H1 (cell line): ENCODE measurements around the gene ANXA1. TPM values are rescaled to one million over a fixed set of nuclear protein-coding genes. Genes with fewer than 3 reads are reported as not detected.

Source experiments
- CTCF ChIA-PET: fragments of 300-600 bp; sonication (Branson Sonifier 250); formaldehyde crosslinking; loops from one replicate; lab custom pipeline; 2021; ENCODE audit not compliant: partially characterized antibody; lab: Charles Lee
- POLR2A ChIA-PET: fragments of 300-600 bp; sonication (Branson Sonifier 250); formaldehyde crosslinking; loops from one replicate; lab custom pipeline; 2021; ENCODE audit warnings: inconsistent platforms; ENCODE audit not compliant: partially characterized antibody; lab: Charles Lee
- DNase-seq, 2 experiments: peaks; one replicate each; pipeline versions ENCODE4 v3.0.0 to v3.0.0-alpha.2; 2010 to 2022; ENCODE audit warnings: low spot score in 2 of 2, low read depth in 1 of 2, mixed read lengths in 1 of 2
- FAIRE-seq: peaks from 2 replicates; lab custom pipeline; 2011; peaks lifted over from hg19 to GRCh38; lab: Jason Lieb, UNC
- H2AFZ ChIP-seq: 2 replicates; pipeline ENCODE4 v1.8.1; 2012; ENCODE audit warnings: low read length, inconsistent platforms
- H2AK5ac ChIP-seq: 2 replicates; pipeline ENCODE4 v1.6.1; 2013; ENCODE audit warnings: low read depth, low read length
- H2BK120ac ChIP-seq: replicated peaks from 2 replicates; pipeline ENCODE3; 2013; ENCODE audit warnings: low read depth, low read length, inconsistent platforms
- H2BK12ac ChIP-seq: 2 replicates; pipeline ENCODE4 v1.6.1; 2013; ENCODE audit warnings: low read depth, low read length
- H2BK15ac ChIP-seq: 2 replicates; pipeline ENCODE4 v1.6.1; 2013; ENCODE audit warnings: low read length
- H2BK20ac ChIP-seq: 2 replicates; pipeline ENCODE4 v1.6.1; 2013; ENCODE audit warnings: low read length
- H2BK5ac ChIP-seq: 2 replicates; pipeline ENCODE4 v1.6.1; 2013; ENCODE audit warnings: low read depth, low read length
- H3K14ac ChIP-seq: 2 replicates; pipeline ENCODE4 v1.6.1; 2013; ENCODE audit warnings: inconsistent platforms; ENCODE audit not compliant: insufficient read length
- H3K18ac ChIP-seq: 2 replicates; pipeline ENCODE4 v1.6.1; 2013; ENCODE audit warnings: low read length; ENCODE audit errors: extremely low read depth
- H3K23ac ChIP-seq: 2 replicates; pipeline ENCODE4 v1.6.1; 2013; ENCODE audit warnings: inconsistent platforms; ENCODE audit not compliant: insufficient read length
- H3K23me2 ChIP-seq: 2 replicates; pipeline ENCODE4 v1.6.1; 2013; ENCODE audit warnings: low read depth, low read length
- H3K27ac ChIP-seq: 2 replicates; pipeline ENCODE4 v1.6.1; 2011; ENCODE audit warnings: low read depth, low read length, inconsistent platforms
- H3K27me3 ChIP-seq, 4 experiments: replicated peaks in 1 of 4; 1 replicate in 1 of 4; 2 replicates in 3 of 4; pipeline versions ENCODE4 v1.6.1 to v1.8.1; 2011 to 2013; ENCODE audit warnings: low read length in 3 of 4, mild to moderate bottlenecking in 3 of 4, inconsistent platforms in 2 of 4, mixed read lengths in 2 of 4, moderate library complexity in 1 of 4; ENCODE audit not compliant: control insufficient read depth in 3 of 4, insufficient read depth in 3 of 4; ENCODE audit errors: extremely low read depth in 1 of 4
- H3K36me3 ChIP-seq, 4 experiments: 2 replicates each; pipeline versions ENCODE4 v1.6.1 to v1.8.1; 2011 to 2013; ENCODE audit warnings: mild to moderate bottlenecking in 4 of 4, low read length in 3 of 4, moderate library complexity in 2 of 4, control low read depth in 1 of 4, inconsistent platforms in 1 of 4; ENCODE audit not compliant: insufficient read depth in 4 of 4, control insufficient read depth in 2 of 4
- H3K4ac ChIP-seq: replicated peaks from 2 replicates; pipeline ENCODE3; 2013; ENCODE audit warnings: low read length, low read depth, mixed read lengths, inconsistent platforms; ENCODE audit not compliant: insufficient read length
- H3K4me1 ChIP-seq, 4 experiments: replicated peaks in 1 of 4; 1 replicate in 1 of 4; 2 replicates in 3 of 4; pipeline versions ENCODE4 v1.6.1 to v1.8.1; 2011 to 2013; ENCODE audit warnings: low read length in 3 of 4, inconsistent platforms in 2 of 4, mixed read lengths in 1 of 4; ENCODE audit not compliant: insufficient read depth in 4 of 4, control insufficient read depth in 3 of 4
- H3K4me2 ChIP-seq, 2 experiments: 2 replicates each; pipeline versions ENCODE4 v1.6.1 to v1.8.1; 2011 to 2013; ENCODE audit warnings: low read depth in 2 of 2, low read length in 2 of 2, control low read depth in 1 of 2, inconsistent platforms in 1 of 2, mild to moderate bottlenecking in 1 of 2; ENCODE audit not compliant: insufficient read depth in 1 of 2
- H3K4me3 ChIP-seq, 4 experiments: fragments of 200-600, 300-600 bp in 1 of 4; sonication (generic), shearing (Covaris generic), sonication (Bioruptor Twin) in 1 of 4; 2 replicates each; pipeline versions ENCODE4 v1.5.1 to v1.8.1; 2011 to 2016; ENCODE audit warnings: low read length in 4 of 4, low read depth in 3 of 4, control low read depth in 2 of 4, inconsistent platforms in 2 of 4, mild to moderate bottlenecking in 2 of 4, mixed read lengths in 1 of 4, moderate library complexity in 1 of 4; ENCODE audit not compliant: insufficient read depth in 2 of 4; ENCODE audit errors: extremely low read depth in 1 of 4
- H3K56ac ChIP-seq: replicated peaks from 2 replicates; pipeline ENCODE3; 2013; ENCODE audit warnings: low read depth, mild to moderate bottlenecking, mixed read lengths, low read length, inconsistent platforms; ENCODE audit not compliant: insufficient read length
- H3K79me1 ChIP-seq: 2 replicates; pipeline ENCODE4 v1.6.1; 2013; ENCODE audit warnings: low read depth, low read length, control low read depth
- H3K79me2 ChIP-seq, 2 experiments: 2 replicates each; pipeline versions ENCODE4 v1.6.1 to v1.8.1; 2012 to 2013; ENCODE audit warnings: low read length in 2 of 2, mild to moderate bottlenecking in 2 of 2, inconsistent platforms in 1 of 2; ENCODE audit not compliant: insufficient read depth in 2 of 2, control insufficient read depth in 1 of 2
- H3K9ac ChIP-seq, 4 experiments: replicated peaks in 1 of 4; 1 replicate in 1 of 4; 2 replicates in 3 of 4; pipeline versions ENCODE4 v1.6.1 to v1.8.1; 2011 to 2013; ENCODE audit warnings: low read depth in 3 of 4, low read length in 3 of 4, control low read depth in 2 of 4, mild to moderate bottlenecking in 2 of 4, moderate library complexity in 2 of 4, inconsistent platforms in 1 of 4; ENCODE audit errors: extremely low read depth in 1 of 4
- H3K9me3 ChIP-seq, 2 experiments: 2 replicates each; pipeline versions ENCODE4 v1.6.1 to v1.8.1; 2012 to 2013; ENCODE audit warnings: mild to moderate bottlenecking in 2 of 2, moderate library complexity in 2 of 2, control low read depth in 1 of 2, inconsistent platforms in 1 of 2, low read depth in 1 of 2, low read length in 1 of 2, mixed read lengths in 1 of 2; ENCODE audit not compliant: insufficient read depth in 2 of 2
- H4K20me1 ChIP-seq, 2 experiments: replicated peaks in 1 of 2; 2 replicates each; pipeline versions ENCODE3 to v1.8.1; 2011 to 2013; ENCODE audit warnings: inconsistent platforms in 2 of 2, low read length in 2 of 2, mild to moderate bottlenecking in 1 of 2; ENCODE audit not compliant: insufficient read depth in 2 of 2, control insufficient read depth in 1 of 2
- H4K5ac ChIP-seq: 2 replicates; pipeline ENCODE4 v1.6.1; 2013; ENCODE audit warnings: low read length, low read depth, mixed read lengths, inconsistent platforms; ENCODE audit not compliant: insufficient read length
- H4K8ac ChIP-seq: 2 replicates; pipeline ENCODE4 v1.8.0; 2013; ENCODE audit warnings: mild to moderate bottlenecking, moderate library complexity, low read length, inconsistent platforms; ENCODE audit not compliant: insufficient read depth; ENCODE audit errors: extremely low read depth
- H4K91ac ChIP-seq: replicated peaks from 2 replicates; pipeline ENCODE3; 2013; ENCODE audit warnings: low read length, mixed read lengths, inconsistent platforms; ENCODE audit not compliant: insufficient read length
- ASH2L ChIP-seq: fragments of 200-600, 300-600 bp; sonication (generic); IDR thresholded peaks from one replicate; pipeline ENCODE4 v1.7.1; 2017; ENCODE audit warnings: low read length
- ATF2 ChIP-seq: IDR thresholded peaks from 2 replicates; pipeline ENCODE4 v1.6.1; 2012; ENCODE audit warnings: low read length, inconsistent platforms
- ATF3 ChIP-seq: IDR thresholded peaks from 2 replicates; pipeline ENCODE4 v1.6.1; 2011; ENCODE audit warnings: low read depth, mild to moderate bottlenecking, low read length; ENCODE audit not compliant: insufficient read depth
- EGR1 ChIP-seq: IDR thresholded peaks from 2 replicates; pipeline ENCODE4 v1.6.1; 2011; ENCODE audit warnings: low read depth, low read length, borderline replicate concordance
- GABPA ChIP-seq: IDR thresholded peaks from 2 replicates; pipeline ENCODE4 v1.6.1; 2011; ENCODE audit warnings: mild to moderate bottlenecking, low read length, moderate library complexity, borderline replicate concordance; ENCODE audit not compliant: insufficient read depth
- JUN ChIP-seq: IDR thresholded peaks from 2 replicates; pipeline ENCODE4 v1.6.1; 2011; ENCODE audit warnings: low read depth, mild to moderate bottlenecking, improper control_type of control experiment, low read length
- KDM1A ChIP-seq: fragments of 200-600, 300-600 bp; sonication (generic); IDR thresholded peaks from 2 replicates; pipeline ENCODE4 v1.7.1; 2016; ENCODE audit warnings: mild to moderate bottlenecking, low read length, borderline replicate concordance
- MAFK ChIP-seq: IDR thresholded peaks from 2 replicates; pipeline ENCODE4 v1.6.1; 2012; ENCODE audit warnings: low read depth, mild to moderate bottlenecking, improper control_type of control experiment, low read length
- PHF8 ChIP-seq: fragments of 200-600 bp; sonication (generic); conservative IDR thresholded peaks from 2 replicates; pipeline ENCODE4 v1.7.1; 2012; ENCODE audit warnings: low read depth, mild to moderate bottlenecking, inconsistent platforms, low read length, moderate library complexity
- POLR2A ChIP-seq, 2 experiments: IDR thresholded peaks; 1 replicate in 1 of 2; 2 replicates in 1 of 2; pipeline ENCODE4 v1.6.1; 2011; ENCODE audit warnings: low read depth in 2 of 2, low read length in 2 of 2, mild to moderate bottlenecking in 2 of 2; ENCODE audit errors: control extremely low read depth in 1 of 2
- SIX5 ChIP-seq: IDR thresholded peaks from 2 replicates; pipeline ENCODE4 v1.6.1; 2011; ENCODE audit warnings: mild to moderate bottlenecking, low read depth, low read length
- TAF1 ChIP-seq: IDR thresholded peaks from 2 replicates; pipeline ENCODE4 v1.6.1; 2011; ENCODE audit warnings: mild to moderate bottlenecking, low read depth, low read length
- TCF12 ChIP-seq: IDR thresholded peaks from 2 replicates; pipeline ENCODE4 v1.6.1; 2011; ENCODE audit warnings: low read depth, mild to moderate bottlenecking, low read length
- WGBS, 2 experiments: shearing (Covaris generic) in 1 of 2; methylation state at CpG; one replicate each; pipeline versions ENCODE4 v1.1.6 to v1.1.7; 2013 to 2015; ENCODE audit warnings: low lambda C conversion rate in 2 of 2, mixed read lengths in 2 of 2, inconsistent platforms in 1 of 2, low coverage in 1 of 2, missing lambda C conversion rate in 1 of 2; ENCODE audit not compliant: insufficient replicate concordance in 2 of 2, insufficient coverage in 1 of 2, insufficient read length in 1 of 2; ENCODE audit errors: extremely low coverage in 1 of 2, missing lambda C conversion rate in 1 of 2; 5-methylcytosine and 5-hydroxymethylcytosine counted together
- polyA plus RNA-seq, 7 experiments: library from polyadenylated mRNA; depleted of rRNA in 3 of 7; stranded (reverse) in 5 of 7; unstranded in 2 of 7; fragments of >200 nt in 5 of 7; fragments of 200-250 nt in 2 of 7; gene quantifications; 1 replicate in 5 of 7; 2 replicates in 1 of 7; 4 replicates in 1 of 7; pipeline versions ENCODE4 v1.2.1 to v1.2.3, GENCODE V29; 2011 to 2013; ENCODE audit warnings: missing spikeins in 2 of 7, mixed read lengths in 2 of 7
- total RNA-seq: library from RNA; stranded (reverse); fragmentation: NEBNext Ultra II Directional; extraction: Animal tissue kit (Norgen Biotek cat#: 25700); gene quantifications from 2 replicates; pipeline ENCODE4 v1.2.1, GENCODE V29; 2021

ANXA1 gene
- total and polyA plus RNA-seq, 2 of the 8 experiments (the other 6 are each of a cell fraction or from before 2014, with no cell fraction given), result 0.71 to 5.7 TPM

GRCh38 chr9:73160868-73161267, 9.2 kb downstream of the ANXA1 start:
- Histone ChIP-seq H3K23ac (no peak overlapping the region), H3K79me1 (no peaks in the 10 kb centered on the region), H4K8ac (no peak overlapping the region), H2AFZ (no peak overlapping the region), H3K4me2 (no peak overlapping the region), H3K23me2 (no peaks in the 10 kb centered on the region), H3K79me2 (no peaks in the 10 kb centered on the region), H3K4me3 (no peak overlapping the region), H3K36me3 (no peaks in the 10 kb centered on the region), H3K18ac (no peak overlapping the region), H2BK12ac (no peak overlapping the region), H3K4me1 (peaks cover 0 to 6% (median 0%) of the 10 kb centered on the region in 4 experiments; a peak in 3 of 7 replicates), H3K9ac (no peak overlapping the region), H2BK15ac (no peak overlapping the region), H3K4ac (no peak overlapping the region), H4K20me1 (no peaks in the 10 kb centered on the region), H3K9me3 (no peaks in the 10 kb centered on the region), H3K14ac (no peak overlapping the region), H2BK5ac (no peak overlapping the region), H4K5ac (no peak overlapping the region), H3K27me3 (no peaks in the 10 kb centered on the region), H2AK5ac (no peak overlapping the region), H2BK20ac (no peak overlapping the region), H3K56ac (no peak overlapping the region), H3K27ac (no peak overlapping the region), H4K91ac (no peak overlapping the region), H2BK120ac (no peak overlapping the region)
- CTCF ChIA-PET, result interaction anchor here (0.9 to 1.8 kb wide), 2 partner anchors 53 to 139 kb away, joined by 3 to 6 read pairs; no protein-coding TSS in a partner anchor
- DNase-seq (no peak), FAIRE-seq (no peak)
- 97% methylated on average over 5 of the region's 5 CpGs; no CpG with 5 or more reads in 1 of the 2 experiments for WGBS, 2 experiments
- POLR2A ChIA-PET, result interaction anchor here (1.2 kb wide), 1 partner anchor 9 kb away, joined by 3 read pairs; the partner anchor contains the start of gene ANXA1
- TF ChIP-seq ATF2 (no peak), KDM1A (no peak), ASH2L (no peak), TCF12 (no peak), POLR2A (IDR thresholded peaks at IDR 0.05; ENCODE audit: control extremely low read depth in 1 of 2, low read depth in 2 of 2, low read length in 2 of 2) (no peak), JUN (no peak), MAFK (no peak), PHF8 (no peak), TAF1 (no peak), SIX5 (no peak), ATF3 (no peak), EGR1 (no peak), GABPA (no peak)
